PC-3 (cell line): Measurements from ENCODE around the gene NADK. TPM values are rescaled to one million over a fixed set of nuclear protein-coding genes. Genes with fewer than 3 reads are reported as not detected.
"Not testable (repeated sequence)": the region's sequence is repeated elsewhere in the genome, so short reads cannot be mapped to it uniquely, and the experiment has no call there.

Source experiments
- ATAC-seq: fragments of 200-7000 bp; cut with Tn5 transposase; 2 replicates; pipeline ENCODE4 v1.9.1; 2020; ENCODE audit warnings: mild to moderate bottlenecking, moderate library complexity
- BruUV-seq: library from RNA; stranded (reverse); fragments of 400-500 nt; replicated peaks from 2 replicates; lab custom pipeline; 2021; lab: Mats Ljungman, UMichigan
- CTCF ChIA-PET: fragments of 300-600 bp; sonication (Branson Sonifier 250); formaldehyde crosslinking; loops from one replicate; lab custom pipeline; 2022; ENCODE audit warnings: antibody characterized with exemption; lab: Charles Lee
- POLR2A ChIA-PET: fragments of 300-600 bp; sonication (Branson Sonifier 250); formaldehyde crosslinking; loops from one replicate; lab custom pipeline; 2022; ENCODE audit warnings: antibody characterized with exemption; ENCODE audit not compliant: unreplicated experiment; lab: Charles Lee
- DNase-seq: peaks from one replicate; pipeline ENCODE4 v3.0.0-alpha.2; 2015
- H2AFZ ChIP-seq: fragments of 300-600 bp; sonication (generic); 2 replicates; pipeline ENCODE4 v1.6.0; 2016; ENCODE audit warnings: antibody characterized with exemption, low read length
- H3F3A ChIP-seq: fragments of 300-600 bp; sonication (generic); one replicate; pipeline ENCODE4 v1.6.0; 2017; ENCODE audit warnings: antibody characterized with exemption, low read length, control low read depth, mild to moderate bottlenecking; ENCODE audit not compliant: unreplicated experiment
- H3K27ac ChIP-seq: fragments of 300-600 bp; sonication (generic); 2 replicates; pipeline ENCODE4 v1.5.1; 2016; ENCODE audit warnings: mild to moderate bottlenecking, low read length
- H3K27me3 ChIP-seq: fragments of 300-600 bp; sonication (generic); 2 replicates; pipeline ENCODE4 v1.6.1; 2016; ENCODE audit warnings: low read length, mixed read lengths
- H3K36me3 ChIP-seq: fragments of 300-600 bp; sonication (generic); 2 replicates; pipeline ENCODE4 v1.6.1; 2016; ENCODE audit warnings: low read depth, mixed run types, low read length, mixed read lengths
- H3K4me1 ChIP-seq: fragments of 300-600 bp; sonication (generic); 2 replicates; pipeline ENCODE4 v1.5.1; 2016; ENCODE audit warnings: low read length; ENCODE audit not compliant: insufficient read depth
- H3K4me2 ChIP-seq: fragments of 300-600 bp; sonication (generic); 2 replicates; pipeline ENCODE4 v1.6.0; 2016; ENCODE audit warnings: low read length
- H3K4me3 ChIP-seq: fragments of 300-600 bp; sonication (generic); 2 replicates; pipeline ENCODE4 v1.5.1; 2016; ENCODE audit warnings: mild to moderate bottlenecking, low read length, mixed read lengths
- H3K79me2 ChIP-seq: fragments of 300-600 bp; sonication (generic); 2 replicates; pipeline ENCODE4 v1.6.1; 2017; ENCODE audit warnings: low read length, mixed read lengths
- H3K9ac ChIP-seq: fragments of 300-600 bp; sonication (generic); 2 replicates; pipeline ENCODE4 v1.6.0; 2016; ENCODE audit warnings: mild to moderate bottlenecking, low read length
- H3K9me2 ChIP-seq: fragments of 300-600 bp; sonication (generic); replicated peaks from 2 replicates; pipeline ENCODE4 v1.6.1; 2016; ENCODE audit warnings: mixed run types, low read length, mixed read lengths
- H3K9me3 ChIP-seq: fragments of 300-600 bp; sonication (generic); 2 replicates; pipeline ENCODE4 v1.6.1; 2016; ENCODE audit warnings: low read length, mixed read lengths
- H4K20me1 ChIP-seq: fragments of 300-600 bp; sonication (generic); 2 replicates; pipeline ENCODE4 v1.6.1; 2016; ENCODE audit warnings: low read length, mixed read lengths
- CTCF ChIP-seq: fragments of 300-600 bp; sonication (generic); conservative IDR thresholded peaks from 2 replicates; pipeline ENCODE4 v1.5.1; 2017; ENCODE audit warnings: antibody characterized with exemption, low read depth, mild to moderate bottlenecking, low read length
- EZH2 ChIP-seq: fragments of 300-600 bp; sonication (generic); IDR thresholded peaks from one replicate; pipeline ENCODE4 v1.6.1; 2017; ENCODE audit warnings: antibody characterized with exemption, mild to moderate bottlenecking, low read length; ENCODE audit not compliant: unreplicated experiment
- EZH2phosphoT487 ChIP-seq: fragments of 300-600 bp; sonication (generic); IDR thresholded peaks from 2 replicates; pipeline ENCODE4 v1.6.1; 2018; ENCODE audit warnings: mild to moderate bottlenecking, antibody characterized with exemption, low read length, borderline replicate concordance
- intact Hi-C: fragments of 100-400 bp; cut with micrococcal nuclease; formaldehyde crosslinking; loops from 2 replicates; pipeline ENCODE4 v1.9.0; 2023
- total RNA-seq: library from RNA; depleted of rRNA; stranded (reverse); fragments of >200 nt; gene quantifications from 2 replicates; pipeline ENCODE4 v1.2.3, GENCODE V29; 2014

The NADK gene
- total RNA-seq, 1 experiment from 2014 or later = 130 TPM

- H3K79me2 ChIP-seq, H4K20me1 ChIP-seq, H3F3A ChIP-seq, H3K9me3 ChIP-seq, H3K9ac ChIP-seq, H3K36me3 ChIP-seq, H3K4me1 ChIP-seq, intact Hi-C loops, CTCF ChIA-PET, H3K27ac ChIP-seq, ATAC-seq, POLR2A ChIA-PET, H2AFZ ChIP-seq, H3K4me3 ChIP-seq, H3K9me2 ChIP-seq, BruUV-seq, H3K27me3 ChIP-seq, H3K4me2 ChIP-seq, DNase-seq: not testable (repeated sequence)
Measured at GRCh38 chr1:1707241-1707640, 71.0 kb downstream of the NADK start.

GRCh38 chr1:1705623-1706022, 72.6 kb downstream of the NADK start:
- H3K36me3 ChIP-seq, BruUV-seq, H3K4me3 ChIP-seq, CTCF ChIA-PET, H3K9me3 ChIP-seq, H2AFZ ChIP-seq, H3K9ac ChIP-seq, H3F3A ChIP-seq, POLR2A ChIA-PET, H3K79me2 ChIP-seq, intact Hi-C loops, H4K20me1 ChIP-seq, H3K27me3 ChIP-seq, H3K4me2 ChIP-seq, ATAC-seq, H3K4me1 ChIP-seq, H3K9me2 ChIP-seq, H3K27ac ChIP-seq, DNase-seq: not testable (repeated sequence)

- CTCF ChIA-PET, H3F3A ChIP-seq, H3K9me3 ChIP-seq, H2AFZ ChIP-seq, H3K4me3 ChIP-seq, POLR2A ChIA-PET, intact Hi-C loops, H3K4me2 ChIP-seq, H3K9me2 ChIP-seq, H3K27me3 ChIP-seq, DNase-seq, H3K4me1 ChIP-seq, BruUV-seq, H3K36me3 ChIP-seq, H3K9ac ChIP-seq, ATAC-seq, H3K27ac ChIP-seq, H3K79me2 ChIP-seq, H4K20me1 ChIP-seq: not testable (repeated sequence)
Measured at GRCh38 chr1:1704284-1704957, 73.8 kb downstream of the NADK start.

GRCh38 chr1:1703796-1704195, 74.5 kb downstream of the NADK start:
- TF ChIP-seq EZH2phosphoT487 (no peak), EZH2 (no peak), CTCF (no peak)
- H3K27me3 ChIP-seq = no peaks in the 10 kb centered on the region
- POLR2A ChIA-PET = no interaction called here
- no peaks in the 10 kb centered on the region for H3F3A ChIP-seq
- intact Hi-C loops = no loop called here
- no peaks in the 10 kb centered on the region for H3K4me1 ChIP-seq
- no peak for ATAC-seq
- H2AFZ ChIP-seq = no peak overlapping the region
- H3K9me2 ChIP-seq = no peaks in the 10 kb centered on the region
- no peak overlapping the region for H3K4me3 ChIP-seq
- H3K9ac ChIP-seq = no peak overlapping the region
- H3K79me2 ChIP-seq = no peaks in the 10 kb centered on the region
- H4K20me1 ChIP-seq = no peaks in the 10 kb centered on the region
- DNase-seq = no peak
- BruUV-seq = no TSS peak
- no peaks in the 10 kb centered on the region for H3K36me3 ChIP-seq
- no peak overlapping the region for H3K4me2 ChIP-seq
- H3K9me3 ChIP-seq = no peaks in the 10 kb centered on the region
- no peak overlapping the region for H3K27ac ChIP-seq
- CTCF ChIA-PET = no interaction called here

GRCh38 chr1:1702506-1702905, 75.8 kb downstream of the NADK start:
- H3K9me2 ChIP-seq, POLR2A ChIA-PET, H3K27ac ChIP-seq, H3K4me2 ChIP-seq, DNase-seq, CTCF ChIA-PET, H2AFZ ChIP-seq, H3K4me3 ChIP-seq, intact Hi-C loops, H4K20me1 ChIP-seq, H3K27me3 ChIP-seq, H3K4me1 ChIP-seq, H3K79me2 ChIP-seq, BruUV-seq, H3K9me3 ChIP-seq, H3K9ac ChIP-seq, H3F3A ChIP-seq, ATAC-seq, H3K36me3 ChIP-seq: not testable (repeated sequence)
